Neutrophil (primary cell): ENCODE data around the gene METTL25.

ENCODE experiments used
- H3K27ac ChIP-seq: fragments of 200-600 bp; sonication (generic); 2 replicates; pipeline ENCODE4 v1.5.1; 2016; ENCODE audit warnings: mild to moderate bottlenecking, moderate library complexity
- H3K27me3 ChIP-seq: fragments of 200-600 bp; sonication (generic); 2 replicates; pipeline ENCODE4 v1.6.0; 2016; ENCODE audit warnings: mild to moderate bottlenecking
- H3K36me3 ChIP-seq: fragments of 200-600 bp; sonication (generic); 2 replicates; pipeline ENCODE4 v1.5.1; 2017
- H3K4me1 ChIP-seq, 2 experiments: fragments of 200-600 bp in 1 of 2; sonication (generic) in 1 of 2; 1 replicate in 1 of 2; 2 replicates in 1 of 2; pipeline versions ENCODE4 v1.5.1 to v1.6.1; 2013 to 2016; ENCODE audit warnings: low read depth in 1 of 2, low read length in 1 of 2, mild to moderate bottlenecking in 1 of 2, moderate library complexity in 1 of 2; ENCODE audit not compliant: control insufficient read depth in 1 of 2, insufficient read depth in 1 of 2
- H3K4me3 ChIP-seq, 2 experiments: fragments of 200-600 bp in 1 of 2; sonication (generic) in 1 of 2; 1 replicate in 1 of 2; 2 replicates in 1 of 2; pipeline ENCODE4 v1.5.1; 2013 to 2016; ENCODE audit warnings: low read depth in 1 of 2, low read length in 1 of 2, mild to moderate bottlenecking in 1 of 2, moderate library complexity in 1 of 2
- H3K9me3 ChIP-seq: fragments of 200-600 bp; sonication (generic); 2 replicates; pipeline ENCODE4 v1.5.1; 2016
- TF ChIP-seq, protein P1 (sequence below): fragments of 200-600 bp; sonication (generic); IDR thresholded peaks from 2 replicates; pipeline ENCODE4 v1.5.1; 2016; ENCODE audit warnings: antibody characterized with exemption

METTL25 gene

DNA sequence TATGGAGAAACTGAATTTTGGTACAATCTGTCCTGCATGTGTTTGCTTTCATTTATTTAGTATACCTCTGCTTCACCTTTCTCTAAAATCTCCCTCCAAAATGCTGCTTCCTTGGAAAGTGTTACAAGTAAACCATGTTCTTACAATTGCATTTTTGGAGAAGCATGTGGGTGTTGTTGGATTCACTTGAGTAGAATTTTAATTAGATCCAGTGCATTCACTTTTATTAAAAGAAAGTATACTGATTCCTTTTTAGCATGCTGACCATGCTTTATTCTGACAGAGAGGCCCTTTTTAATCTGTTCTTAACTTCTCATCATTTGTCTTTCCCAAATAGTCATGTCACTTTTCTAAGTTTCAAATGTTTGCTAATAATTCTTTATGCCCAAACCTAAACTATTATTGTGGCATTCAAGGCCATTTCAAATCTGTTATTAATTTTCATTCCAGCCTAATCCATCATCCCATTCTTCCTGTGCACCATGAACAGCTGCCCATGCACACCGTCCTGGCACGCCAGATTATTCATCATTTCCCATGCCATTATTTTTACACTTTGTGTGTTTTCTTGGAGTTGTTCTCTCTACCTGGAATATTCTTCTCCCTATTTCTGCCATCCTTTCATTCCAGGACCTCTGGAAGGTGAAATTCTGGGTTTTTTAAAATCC is 90.7 kb downstream of the METTL25 start:
- no peaks in the 10 kb centered on the region for H3K9me3 ChIP-seq
- no peaks in the 10 kb centered on the region for H3K36me3 ChIP-seq
- H3K4me3 ChIP-seq = no peak overlapping the region
- no peak overlapping the region for H3K27ac ChIP-seq
- TF ChIP-seq, protein P1, sequence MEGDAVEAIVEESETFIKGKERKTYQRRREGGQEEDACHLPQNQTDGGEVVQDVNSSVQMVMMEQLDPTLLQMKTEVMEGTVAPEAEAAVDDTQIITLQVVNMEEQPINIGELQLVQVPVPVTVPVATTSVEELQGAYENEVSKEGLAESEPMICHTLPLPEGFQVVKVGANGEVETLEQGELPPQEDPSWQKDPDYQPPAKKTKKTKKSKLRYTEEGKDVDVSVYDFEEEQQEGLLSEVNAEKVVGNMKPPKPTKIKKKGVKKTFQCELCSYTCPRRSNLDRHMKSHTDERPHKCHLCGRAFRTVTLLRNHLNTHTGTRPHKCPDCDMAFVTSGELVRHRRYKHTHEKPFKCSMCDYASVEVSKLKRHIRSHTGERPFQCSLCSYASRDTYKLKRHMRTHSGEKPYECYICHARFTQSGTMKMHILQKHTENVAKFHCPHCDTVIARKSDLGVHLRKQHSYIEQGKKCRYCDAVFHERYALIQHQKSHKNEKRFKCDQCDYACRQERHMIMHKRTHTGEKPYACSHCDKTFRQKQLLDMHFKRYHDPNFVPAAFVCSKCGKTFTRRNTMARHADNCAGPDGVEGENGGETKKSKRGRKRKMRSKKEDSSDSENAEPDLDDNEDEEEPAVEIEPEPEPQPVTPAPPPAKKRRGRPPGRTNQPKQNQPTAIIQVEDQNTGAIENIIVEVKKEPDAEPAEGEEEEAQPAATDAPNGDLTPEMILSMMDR = no peak
- H3K27me3 ChIP-seq = no peaks in the 10 kb centered on the region
- no peaks in the 10 kb centered on the region for H3K4me1 ChIP-seq

DNA sequence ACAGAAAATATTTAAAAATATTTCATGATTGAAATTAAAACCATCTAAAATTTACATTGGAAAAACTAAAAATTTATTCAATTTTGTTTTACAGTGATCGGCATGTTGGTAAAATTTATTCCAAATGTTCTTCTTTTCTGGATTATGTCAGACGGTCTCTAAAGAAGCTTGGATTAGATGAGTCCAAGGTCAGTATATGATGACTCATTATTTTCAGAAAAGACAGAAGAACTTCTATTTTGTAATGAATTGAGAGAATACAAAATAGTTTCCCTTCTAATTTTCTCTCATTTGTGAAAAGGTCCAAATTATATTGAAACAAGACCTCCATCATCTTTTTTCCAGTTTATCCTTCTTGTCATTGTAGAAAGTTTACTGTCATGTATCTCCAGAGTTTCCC is 98.3 kb downstream of the METTL25 start:
- Histone ChIP-seq H3K4me1 (no peaks in the 10 kb centered on the region), H3K27ac (no peak overlapping the region), H3K4me3 (no peak overlapping the region), H3K9me3 (no peaks in the 10 kb centered on the region), H3K36me3 (no peaks in the 10 kb centered on the region), H3K27me3 (no peaks in the 10 kb centered on the region)
- TF ChIP-seq, protein P1 = no peak

DNA sequence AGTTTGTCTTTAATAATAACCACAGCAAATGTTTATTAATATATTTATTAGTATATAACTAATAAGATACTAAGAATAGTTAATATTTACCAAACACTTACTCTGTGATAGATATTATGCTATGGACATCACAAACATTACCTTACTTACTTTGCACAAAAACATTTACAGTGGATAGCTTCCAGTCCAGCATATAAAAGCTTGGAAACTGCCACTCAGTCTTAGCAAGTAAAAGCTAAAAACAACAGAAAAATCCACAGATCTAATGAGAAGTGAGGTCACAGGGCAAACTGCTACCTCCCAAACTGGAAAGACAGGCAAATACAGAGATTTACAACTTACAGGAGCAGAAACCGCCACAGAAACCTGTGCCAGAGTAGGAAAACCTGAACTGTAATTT is 99.8 kb downstream of the METTL25 start:
- Histone ChIP-seq H3K4me3 (no peak overlapping the region), H3K9me3 (no peaks in the 10 kb centered on the region), H3K27me3 (no peaks in the 10 kb centered on the region), H3K36me3 (no peaks in the 10 kb centered on the region), H3K4me1 (no peaks in the 10 kb centered on the region), H3K27ac (no peak overlapping the region)
- TF ChIP-seq, protein P1 = no peak

DNA sequence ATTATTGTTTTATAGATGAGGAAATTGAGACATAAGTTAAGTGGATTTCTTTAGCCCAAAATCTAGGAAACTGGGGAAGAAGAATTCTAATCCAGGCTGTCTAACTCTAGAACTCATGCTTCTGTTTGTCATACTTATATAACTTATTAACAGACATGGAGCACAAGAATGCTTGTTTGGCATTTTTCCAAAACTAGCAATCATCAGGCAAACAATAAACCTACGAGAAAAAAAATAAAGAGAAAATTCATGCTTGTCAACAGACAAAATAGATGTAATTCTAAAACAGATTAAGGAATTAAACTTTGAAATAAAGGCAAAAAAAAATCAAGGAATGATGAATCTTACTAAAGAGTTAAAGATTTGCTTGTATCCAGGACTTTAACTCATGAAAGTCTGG is 103.1 kb downstream of the METTL25 start:
- TF ChIP-seq, protein P1 = no peak
- Histone ChIP-seq H3K27me3 (no peaks in the 10 kb centered on the region), H3K4me1 (no peaks in the 10 kb centered on the region), H3K36me3 (no peaks in the 10 kb centered on the region), H3K27ac (no peak overlapping the region), H3K4me3 (no peak overlapping the region), H3K9me3 (no peaks in the 10 kb centered on the region)

DNA sequence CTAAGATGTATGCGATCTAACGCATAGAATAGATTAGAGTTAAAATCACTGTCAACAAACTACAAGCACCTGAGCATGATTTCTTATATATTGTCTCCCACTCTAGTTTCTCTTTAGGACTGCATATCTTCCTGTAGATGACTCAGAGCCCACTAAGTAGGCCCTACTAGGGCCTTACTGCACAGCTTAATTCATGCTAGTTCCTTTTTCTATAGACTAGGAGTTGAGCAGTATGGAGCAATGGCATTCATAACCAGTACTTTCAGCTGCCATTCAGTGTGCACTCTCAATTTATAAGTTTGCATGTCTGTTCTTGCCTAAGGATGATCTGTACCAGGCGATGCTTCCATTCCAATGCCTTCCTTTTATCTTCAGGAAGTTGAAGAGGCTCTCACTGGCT is 103.5 kb downstream of the METTL25 start:
- TF ChIP-seq, protein P1 = no peak
- no peaks in the 10 kb centered on the region for H3K36me3 ChIP-seq
- H3K27ac ChIP-seq = no peak overlapping the region
- no peaks in the 10 kb centered on the region for H3K9me3 ChIP-seq
- no peaks in the 10 kb centered on the region for H3K27me3 ChIP-seq
- H3K4me1 ChIP-seq = no peaks in the 10 kb centered on the region
- H3K4me3 ChIP-seq = no peak overlapping the region
